Prostate gland (tissue), 2 donors: ENCODE data around the gene DSG4. TPM values are rescaled to one million over a fixed set of nuclear protein-coding genes. Genes with fewer than 3 reads are reported as not detected.

ENCODE experiments used
- DNase-seq: peaks from one replicate; pipeline ENCODE4 v3.0.0-alpha.2; 2019; ENCODE audit warnings: low spot score
- H3K27ac ChIP-seq, 2 donors: fragments of 200-600 bp; sonication (generic); 2 replicates each; pipeline ENCODE4 v1.5.1; 2017 to 2019
- H3K27me3 ChIP-seq: fragments of 200-600 bp; sonication (generic); replicated peaks from 2 replicates; pipeline ENCODE4 v1.5.1; 2019; ENCODE audit not compliant: insufficient read depth
- H3K36me3 ChIP-seq, 2 donors: fragments of 200-600 bp; sonication (generic); 1 replicate in 1 of 2; 2 replicates in 1 of 2; pipeline versions ENCODE4 v1.5.1 to v1.8.1; 2017 to 2019
- H3K4me1 ChIP-seq: fragments of 200-600 bp; sonication (generic); replicated peaks from 2 replicates; pipeline ENCODE4 v1.5.1; 2019
- H3K4me3 ChIP-seq, 2 donors: fragments of 200-600 bp; sonication (generic); 2 replicates each; pipeline ENCODE4 v1.5.1; 2017 to 2019
- H3K9me3 ChIP-seq: fragments of 200-600 bp; sonication (generic); 2 replicates; pipeline ENCODE4 v1.5.1; 2017
- POLR2A ChIP-seq: fragments of 450-650 bp; IDR thresholded peaks from one replicate; pipeline ENCODE4 v1.6.1; 2016; ENCODE audit warnings: antibody characterized with exemption, mild to moderate bottlenecking
- POLR2AphosphoS5 ChIP-seq: sonication (generic); formaldehyde crosslinking; IDR thresholded peaks from one replicate; pipeline ENCODE4 v1.6.1; 2017; ENCODE audit warnings: antibody characterized with exemption
- WGBS: methylation state at CpG from one replicate; pipeline ENCODE4 v1.1.5; 2018; 5-methylcytosine and 5-hydroxymethylcytosine counted together
- intact Hi-C: fragments of 100-400 bp; cut with DNase I; formaldehyde crosslinking; loops from one replicate; pipeline ENCODE4 v1.14.2; 2022
- total RNA-seq, 2 donors: library from RNA; depleted of rRNA; stranded (reverse); fragments of >200 nt; gene quantifications; one replicate each; pipeline ENCODE4 v1.1.0, GENCODE V29; 2016
- TF ChIP-seq, protein P1 (sequence below), 4 experiments: fragments of 200-600 bp in 2 of 4; fragments of 450-650 bp in 2 of 4; sonication (generic) in 2 of 4; IDR thresholded peaks; 1 replicate in 3 of 4; 2 replicates in 1 of 4; pipeline ENCODE4 v1.5.1; 2016 to 2019; ENCODE audit warnings: antibody characterized with exemption in 4 of 4, mild to moderate bottlenecking in 2 of 4, moderate library complexity in 2 of 4

The DSG4 gene
- total RNA-seq, 2 donors from 2014 or later, result 0.05 to 0.68 TPM

DNA sequence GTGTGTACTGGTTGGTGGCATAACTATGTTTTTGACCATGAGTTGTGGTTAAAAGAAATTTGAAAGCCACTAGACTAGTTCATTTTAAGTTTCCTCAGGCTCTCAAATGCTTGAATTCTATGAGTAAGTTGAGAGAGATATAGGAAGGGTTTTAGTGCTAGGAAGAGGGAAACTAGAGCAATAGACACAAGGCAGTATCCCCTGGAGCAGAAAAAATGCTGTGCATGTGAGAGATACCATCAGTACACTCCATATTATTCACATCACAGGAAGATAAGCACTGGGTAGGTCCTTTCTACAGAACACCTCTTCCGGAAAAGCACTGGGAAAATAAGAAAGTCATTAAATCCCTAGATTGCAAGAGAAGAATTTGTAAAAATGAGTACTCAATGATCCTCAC lies 51.6 kb downstream of the DSG4 start:
- intact Hi-C loops, result no loop called here
- no peak overlapping the region for H3K27ac ChIP-seq
- H3K9me3 ChIP-seq, result no peaks in the 10 kb centered on the region
- DNase-seq, result no peak
- H3K36me3 ChIP-seq, result no peaks in the 10 kb centered on the region
- TF ChIP-seq POLR2AphosphoS5 (no peak), POLR2A (no peak)
- TF ChIP-seq, protein P1, sequence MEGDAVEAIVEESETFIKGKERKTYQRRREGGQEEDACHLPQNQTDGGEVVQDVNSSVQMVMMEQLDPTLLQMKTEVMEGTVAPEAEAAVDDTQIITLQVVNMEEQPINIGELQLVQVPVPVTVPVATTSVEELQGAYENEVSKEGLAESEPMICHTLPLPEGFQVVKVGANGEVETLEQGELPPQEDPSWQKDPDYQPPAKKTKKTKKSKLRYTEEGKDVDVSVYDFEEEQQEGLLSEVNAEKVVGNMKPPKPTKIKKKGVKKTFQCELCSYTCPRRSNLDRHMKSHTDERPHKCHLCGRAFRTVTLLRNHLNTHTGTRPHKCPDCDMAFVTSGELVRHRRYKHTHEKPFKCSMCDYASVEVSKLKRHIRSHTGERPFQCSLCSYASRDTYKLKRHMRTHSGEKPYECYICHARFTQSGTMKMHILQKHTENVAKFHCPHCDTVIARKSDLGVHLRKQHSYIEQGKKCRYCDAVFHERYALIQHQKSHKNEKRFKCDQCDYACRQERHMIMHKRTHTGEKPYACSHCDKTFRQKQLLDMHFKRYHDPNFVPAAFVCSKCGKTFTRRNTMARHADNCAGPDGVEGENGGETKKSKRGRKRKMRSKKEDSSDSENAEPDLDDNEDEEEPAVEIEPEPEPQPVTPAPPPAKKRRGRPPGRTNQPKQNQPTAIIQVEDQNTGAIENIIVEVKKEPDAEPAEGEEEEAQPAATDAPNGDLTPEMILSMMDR (IDR thresholded peaks at IDR 0.05), result no peak
- no peak overlapping the region for H3K4me3 ChIP-seq
- no peaks in the 10 kb centered on the region for H3K4me1 ChIP-seq
- H3K27me3 ChIP-seq, result no peaks in the 10 kb centered on the region
- WGBS, result 87% methylated on average over 1 of the region's 1 CpG

- Histone ChIP-seq H3K27ac (no peak overlapping the region), H3K4me3 (no peak overlapping the region), H3K4me1 (no peaks in the 10 kb centered on the region), H3K9me3 (no peaks in the 10 kb centered on the region), H3K27me3 (no peaks in the 10 kb centered on the region), H3K36me3 (no peaks in the 10 kb centered on the region)
- intact Hi-C loops, result no loop called here
- DNase-seq, result no peak
- TF ChIP-seq, protein P1 (IDR thresholded peaks at IDR 0.05), result no peak
- no peak for TF ChIP-seq POLR2A
- TF ChIP-seq POLR2AphosphoS5, result no peak
- 60% methylated on average over 2 of the region's 2 CpGs for WGBS
Measured at GRCh38 chr18:31429623-31430022, 53.0 kb downstream of the DSG4 start.

GRCh38 chr18:31430072-31430471 lies 53.5 kb downstream of the DSG4 start:
- no peaks in the 10 kb centered on the region for H3K27me3 ChIP-seq
- no peak overlapping the region for H3K27ac ChIP-seq
- intact Hi-C loops, result no loop called here
- no peak overlapping the region for H3K4me3 ChIP-seq
- H3K4me1 ChIP-seq, result no peaks in the 10 kb centered on the region
- H3K36me3 ChIP-seq, result no peaks in the 10 kb centered on the region
- TF ChIP-seq, protein P1 (IDR thresholded peaks at IDR 0.05), result no peak
- TF ChIP-seq POLR2A (no peak), POLR2AphosphoS5 (no peak)
- 65% methylated on average over 4 of the region's 4 CpGs for WGBS
- no peak for DNase-seq
- no peaks in the 10 kb centered on the region for H3K9me3 ChIP-seq

DNA sequence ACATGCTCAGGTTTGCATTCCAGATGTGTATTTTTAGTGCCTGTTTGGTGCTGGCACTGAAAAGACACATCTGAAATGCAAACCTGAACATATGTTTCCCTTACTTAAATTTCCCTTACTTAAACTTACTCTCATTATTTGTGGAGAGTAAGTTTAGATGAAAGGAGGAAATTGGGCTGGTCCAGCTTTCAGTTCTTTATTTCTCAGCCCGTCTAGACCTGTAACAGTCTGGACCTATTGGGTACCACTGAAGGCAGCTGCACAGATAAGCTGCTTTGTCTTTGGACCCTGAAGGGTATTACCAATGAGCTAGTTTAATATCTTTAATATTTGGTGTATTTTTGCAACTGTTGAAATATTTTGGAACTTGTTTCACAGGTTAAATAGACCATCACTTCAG lies 54.0 kb downstream of the DSG4 start:
- intact Hi-C loops, result no loop called here
- no peaks in the 10 kb centered on the region for H3K9me3 ChIP-seq
- TF ChIP-seq, protein P1 (IDR thresholded peaks at IDR 0.05), result no peak
- TF ChIP-seq POLR2AphosphoS5, result no peak
- TF ChIP-seq POLR2A, result no peak
- no peak for DNase-seq
- no peaks in the 10 kb centered on the region for H3K4me1 ChIP-seq
- H3K27me3 ChIP-seq, result no peaks in the 10 kb centered on the region
- WGBS, result 83% methylated on average over 1 of the region's 1 CpG
- no peak overlapping the region for H3K27ac ChIP-seq
- no peak overlapping the region for H3K4me3 ChIP-seq
- H3K36me3 ChIP-seq, result no peaks in the 10 kb centered on the region

DNA sequence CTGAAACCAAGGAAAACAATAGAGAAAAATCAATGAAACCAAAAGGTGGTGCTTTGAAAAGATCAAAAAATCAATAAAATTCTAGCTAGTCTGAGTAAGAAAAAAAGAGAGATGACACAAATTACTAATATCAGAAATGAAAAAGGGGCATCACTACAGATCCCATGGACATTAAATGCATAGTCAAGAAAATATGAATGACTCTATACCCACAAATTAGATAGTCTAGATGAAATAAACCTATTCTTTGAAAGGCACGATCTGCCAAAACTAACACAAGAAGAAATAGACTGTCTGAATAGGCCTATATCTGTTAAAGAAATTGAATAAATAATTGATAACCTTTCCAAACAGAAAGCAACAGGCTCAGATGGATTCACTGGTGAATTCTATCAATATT lies 55.7 kb downstream of the DSG4 start:
- Histone ChIP-seq H3K27me3 (no peaks in the 10 kb centered on the region), H3K9me3 (no peaks in the 10 kb centered on the region), H3K4me3 (no peak overlapping the region), H3K27ac (no peak overlapping the region), H3K4me1 (no peaks in the 10 kb centered on the region), H3K36me3 (no peaks in the 10 kb centered on the region)
- WGBS, result 93% methylated on average over 1 of the region's 1 CpG
- DNase-seq, result no peak
- TF ChIP-seq POLR2AphosphoS5 (no peak), POLR2A (no peak)
- TF ChIP-seq, protein P1 (IDR thresholded peaks at IDR 0.05), result no peak
- intact Hi-C loops, result no loop called here
